Endothelial cell of umbilical vein (primary cell): Measurements from ENCODE around the gene KRTAP3-3. TPM values are rescaled to one million over a fixed set of nuclear protein-coding genes. Genes with fewer than 3 reads are reported as not detected.

ENCODE experiments used
- BruUV-seq: library from RNA; stranded (reverse); fragments of 400-500 nt; replicated peaks from 2 replicates; lab custom pipeline; 2021; lab: Mats Ljungman, UMichigan
- CTCF ChIA-PET: fragments of 300-600, 350-600 bp; sonication (Branson Sonifier 250); formaldehyde crosslinking; loops from one replicate; lab custom pipeline; 2021; ENCODE audit warnings: antibody characterized with exemption, inconsistent platforms; lab: Charles Lee
- POLR2A ChIA-PET: fragments of 300-600, 350-600 bp; sonication (Branson Sonifier 250); formaldehyde crosslinking; loops from one replicate; lab custom pipeline; 2021; ENCODE audit warnings: antibody characterized with exemption, inconsistent platforms; lab: Charles Lee
- DNase-seq: peaks from one replicate; pipeline ENCODE4 v3.0.0-alpha.2; 2011; ENCODE audit warnings: low read depth, low spot score
- FAIRE-seq: peaks from 2 replicates; lab custom pipeline; 2011; peaks lifted over from hg19 to GRCh38; lab: Jason Lieb, UNC
- H2AFZ ChIP-seq: 2 replicates; pipeline ENCODE4 v1.6.0; 2012; ENCODE audit warnings: low read depth, low read length, control low read depth, inconsistent platforms
- H3K27ac ChIP-seq: 2 replicates; pipeline ENCODE4 v1.5.1; 2011; ENCODE audit warnings: low read depth, mild to moderate bottlenecking, control low read depth, low read length, moderate library complexity; ENCODE audit not compliant: insufficient read depth
- H3K27me3 ChIP-seq, 2 experiments: 2 replicates each; pipeline versions ENCODE4 v1.6.0 to v1.6.1; 2011; ENCODE audit warnings: low read length in 2 of 2, mixed read lengths in 1 of 2; ENCODE audit not compliant: control insufficient read depth in 2 of 2, insufficient read depth in 2 of 2
- H3K36me3 ChIP-seq, 2 experiments: 2 replicates in 1 of 2; 3 replicates in 1 of 2; pipeline ENCODE4 v1.5.1; 2011; ENCODE audit warnings: low read length in 2 of 2, mild to moderate bottlenecking in 1 of 2, moderate library complexity in 1 of 2; ENCODE audit not compliant: control insufficient read depth in 2 of 2, insufficient read depth in 2 of 2; ENCODE audit errors: extremely low read depth in 1 of 2
- H3K4me1 ChIP-seq: 3 replicates; pipeline ENCODE4 v1.5.1; 2011; ENCODE audit warnings: mild to moderate bottlenecking, low read length; ENCODE audit not compliant: control insufficient read depth, insufficient read depth; ENCODE audit errors: extremely low read depth
- H3K4me2 ChIP-seq: 2 replicates; pipeline ENCODE4 v1.6.1; 2011; ENCODE audit warnings: low read length, control low read depth, mixed read lengths; ENCODE audit not compliant: insufficient read depth
- H3K4me3 ChIP-seq, 3 experiments: fragments of 200-600 bp in 1 of 3; sonication (generic), shearing (Covaris generic) in 1 of 3; replicated peaks in 1 of 3; 2 replicates each; pipeline ENCODE4 v1.5.1; 2011 to 2016; ENCODE audit warnings: control low read depth in 3 of 3, low read length in 3 of 3, mild to moderate bottlenecking in 2 of 3, inconsistent platforms in 1 of 3, low read depth in 1 of 3, moderate library complexity in 1 of 3; ENCODE audit not compliant: insufficient read depth in 1 of 3
- H3K79me2 ChIP-seq: 2 replicates; pipeline ENCODE4 v1.6.0; 2012; ENCODE audit warnings: low read length, inconsistent platforms; ENCODE audit not compliant: control insufficient read depth, insufficient read depth
- H3K9ac ChIP-seq: replicated peaks from 2 replicates; pipeline ENCODE3; 2011; ENCODE audit warnings: low read length, control low read depth; ENCODE audit not compliant: insufficient read depth; ENCODE audit errors: extremely low read depth
- H3K9me1 ChIP-seq: replicated peaks from 3 replicates; pipeline ENCODE4 v1.6.0; 2011; ENCODE audit warnings: mild to moderate bottlenecking, low read length; ENCODE audit not compliant: control insufficient read depth, insufficient read depth; ENCODE audit errors: extremely low read depth
- H3K9me3 ChIP-seq: replicated peaks from 2 replicates; pipeline ENCODE4 v1.5.1; 2012; ENCODE audit warnings: low read length, inconsistent platforms; ENCODE audit not compliant: control insufficient read depth, insufficient read depth
- H4K20me1 ChIP-seq: replicated peaks from 2 replicates; pipeline ENCODE3; 2011; ENCODE audit warnings: mild to moderate bottlenecking, low read length; ENCODE audit not compliant: control insufficient read depth, insufficient read depth; ENCODE audit errors: extremely low read depth
- CTCF ChIP-seq, 2 donors: IDR thresholded peaks; 1 replicate in 1 of 2; 2 replicates in 1 of 2; pipeline ENCODE4 v1.5.1; 2011; ENCODE audit warnings: low read length in 2 of 2, mild to moderate bottlenecking in 2 of 2, moderate library complexity in 2 of 2, control low read depth in 1 of 2, inconsistent platforms in 1 of 2, low read depth in 1 of 2; ENCODE audit not compliant: insufficient read depth in 1 of 2; ENCODE audit errors: extremely low read depth in 1 of 2
- JUN ChIP-seq: IDR thresholded peaks from 2 replicates; pipeline ENCODE4 v1.6.1; 2011; ENCODE audit warnings: borderline replicate concordance, low read depth; ENCODE audit not compliant: insufficient read length, insufficient read depth
- dilution Hi-C: fragments of 300-500 bp; cut with MboI; formaldehyde crosslinking; loops from one replicate; pipeline ENCODE4 v1.15.0; 2019; ENCODE audit warnings: low sequenced_read_pairs; ENCODE audit not compliant: extremely low pct_ligation_motif_present
- intact Hi-C: fragments of 100-400 bp; cut with micrococcal nuclease; formaldehyde crosslinking; loops from one replicate; pipeline ENCODE4 v1.10.0; 2022
- polyA plus RNA-seq, 4 experiments: library from polyadenylated mRNA; depleted of rRNA in 3 of 4; stranded (reverse) in 3 of 4; unstranded in 1 of 4; fragments of >200 nt; gene quantifications; 2 replicates each; pipeline versions ENCODE4 v1.2.1 to v1.2.3, GENCODE V29; 2011 to 2012; ENCODE audit warnings: missing spikeins in 1 of 4
- total RNA-seq: library from RNA; stranded (reverse); gene quantifications from 2 replicates; pipeline ENCODE4 v1.2.3, GENCODE V29; 2021
- TF ChIP-seq, protein P1 (sequence below): IDR thresholded peaks from 2 replicates; pipeline ENCODE4 v1.6.1; 2011; ENCODE audit not compliant: insufficient read depth, insufficient read length

KRTAP3-3 gene
- total and polyA plus RNA-seq, 2 donors (not counting 3 experiments of a cell fraction or from before 2014, with no cell fraction given), result not detected

GRCh38 chr17:40962059-40962561 is 31.9 kb downstream of the KRTAP3-3 start:
- FAIRE-seq, result no peak
- H3K36me3 ChIP-seq, result no peaks in the 10 kb centered on the region
- ChIA-PET POLR2A (no interaction called here), CTCF (interaction anchor here (0.8 to 1.4 kb wide), 4 partner anchors 15 to 360 kb away, joined by 3 to 4 read pairs (median 4); no protein-coding TSS in a partner anchor)
- intact Hi-C loops, result no loop called here
- H3K79me2 ChIP-seq, result no peaks in the 10 kb centered on the region
- H3K27ac ChIP-seq, result no peak overlapping the region
- no TSS peak for BruUV-seq
- peaks cover 3% of the 10 kb centered on the region in 2 experiments for H3K27me3 ChIP-seq
- no peak overlapping the region for H3K4me3 ChIP-seq
- no peak overlapping the region for H2AFZ ChIP-seq
- H3K9ac ChIP-seq, result no peak overlapping the region
- no peaks in the 10 kb centered on the region for H3K9me1 ChIP-seq
- dilution Hi-C loops, result no loop called here
- no peaks in the 10 kb centered on the region for H3K9me3 ChIP-seq
- DNase-seq, result no peak
- H3K4me2 ChIP-seq, result no peak overlapping the region
- H3K4me1 ChIP-seq, result no peaks in the 10 kb centered on the region
- no peaks in the 10 kb centered on the region for H4K20me1 ChIP-seq
- TF ChIP-seq, protein P1, sequence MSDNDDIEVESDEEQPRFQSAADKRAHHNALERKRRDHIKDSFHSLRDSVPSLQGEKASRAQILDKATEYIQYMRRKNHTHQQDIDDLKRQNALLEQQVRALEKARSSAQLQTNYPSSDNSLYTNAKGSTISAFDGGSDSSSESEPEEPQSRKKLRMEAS, result no peak
- no peak for TF ChIP-seq JUN

DNA sequence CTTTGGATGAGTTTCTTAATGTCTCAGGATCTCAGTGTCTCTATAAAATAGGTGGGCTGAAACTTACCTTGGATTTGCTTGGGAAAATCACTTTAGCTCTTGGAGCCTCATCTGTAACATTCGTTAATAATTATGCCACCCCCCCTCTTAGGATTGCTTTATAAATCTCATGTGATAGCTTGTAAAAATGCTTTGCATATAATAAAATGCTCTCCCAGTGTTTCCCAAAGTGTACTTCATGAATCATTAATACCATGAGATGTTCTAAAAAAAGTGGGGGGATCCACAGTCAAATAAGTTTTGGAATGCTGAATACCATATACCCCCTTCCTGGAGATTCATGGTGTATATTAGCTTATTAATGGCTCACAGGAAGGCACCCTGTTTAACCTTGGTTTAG is 32.4 kb downstream of the KRTAP3-3 start:
- no peaks in the 10 kb centered on the region for H3K4me1 ChIP-seq

More for the DNA sequence above, 32.4 kb downstream of the KRTAP3-3 start:
- Histone ChIP-seq H3K79me2 (no peaks in the 10 kb centered on the region), H3K36me3 (no peaks in the 10 kb centered on the region), H3K9me3 (no peaks in the 10 kb centered on the region), H4K20me1 (no peaks in the 10 kb centered on the region), H3K4me2 (no peak overlapping the region), H3K9ac (no peak overlapping the region), H2AFZ (no peak overlapping the region), H3K27ac (no peak overlapping the region), H3K4me3 (no peak overlapping the region), H3K27me3 (peaks cover 3 to 5% of the 10 kb centered on the region in 2 experiments), H3K9me1 (no peaks in the 10 kb centered on the region)
- DNase-seq, result no peak
- intact Hi-C loops, result no loop called here
- BruUV-seq, result no TSS peak
- no peak for TF ChIP-seq CTCF (IDR thresholded peaks at IDR 0.05; ENCODE audit: extremely low read depth in 1 of 2, insufficient read depth in 1 of 2, low read depth in 1 of 2, low read length in 2 of 2)
- CTCF ChIA-PET, result interaction anchor here (0.8 to 1.4 kb wide), 4 partner anchors 15 to 361 kb away, joined by 3 to 4 read pairs (median 4); no protein-coding TSS in a partner anchor
- dilution Hi-C loops, result no loop called here
- POLR2A ChIA-PET, result no interaction called here
- FAIRE-seq, result no peak
